ENCODE data around the gene CNTFR. TPM values are rescaled to one million over a fixed set of nuclear protein-coding genes. Genes with fewer than 3 reads are reported as not detected.

CNTFR gene
- total and polyA plus RNA-seq, 2 of the 8 experiments (the other 6 are each of a cell fraction or from before 2014, with no cell fraction given): 1.2 to 4.2 TPM

Other genes starting within 250 kb of the CNTFR start
- gene MYORG, start 212.8 kb downstream of the CNTFR start, total RNA-seq (2021; fragmentation: NEBNext Ultra II Directional; extraction: Animal tissue kit (Norgen Biotek cat#: 25700)): 5.0 and 5.9 TPM in 2 replicates
- gene MYORG, start 212.8 kb downstream of the CNTFR start, polyA plus RNA-seq (2011; rRNA removed): 1.2 and 1.4 TPM in 2 replicates
- 10.4 and 10.6 TPM in 2 replicates for gene FAM219A, start 131.2 kb downstream of the CNTFR start, total RNA-seq (2021; fragmentation: NEBNext Ultra II Directional; extraction: Animal tissue kit (Norgen Biotek cat#: 25700))
- 7.7 and 8.8 TPM in 2 replicates for gene FAM219A, start 131.2 kb downstream of the CNTFR start, polyA plus RNA-seq (2011; rRNA removed)
- gene DNAI1, start 130.9 kb downstream of the CNTFR start, total RNA-seq (2021; fragmentation: NEBNext Ultra II Directional; extraction: Animal tissue kit (Norgen Biotek cat#: 25700)): 0.37 and 1.1 TPM in 2 replicates
- gene DNAI1, start 130.9 kb downstream of the CNTFR start, polyA plus RNA-seq (2011; rRNA removed): 0.35 and 0.54 TPM in 2 replicates
- 12.2 and 14.1 TPM in 2 replicates for gene ENHO, start 66.7 kb downstream of the CNTFR start, total RNA-seq (2021; fragmentation: NEBNext Ultra II Directional; extraction: Animal tissue kit (Norgen Biotek cat#: 25700))
- 49.4 and 60.4 TPM in 2 replicates for gene ENHO, start 66.7 kb downstream of the CNTFR start, polyA plus RNA-seq (2011; rRNA removed)
- gene RPP25L, start 22.4 kb upstream of the CNTFR start, total RNA-seq (2021; fragmentation: NEBNext Ultra II Directional; extraction: Animal tissue kit (Norgen Biotek cat#: 25700)): 21.6 and 25.6 TPM in 2 replicates
- 75.0 and 82.3 TPM in 2 replicates for gene RPP25L, start 22.4 kb upstream of the CNTFR start, polyA plus RNA-seq (2011; rRNA removed)
- gene DCTN3, start 30.8 kb upstream of the CNTFR start, total RNA-seq (2021; fragmentation: NEBNext Ultra II Directional; extraction: Animal tissue kit (Norgen Biotek cat#: 25700)): 23.4 and 25.6 TPM in 2 replicates
- gene DCTN3, start 30.8 kb upstream of the CNTFR start, polyA plus RNA-seq (2011; rRNA removed): 37.8 and 39.2 TPM in 2 replicates
- not detected in 2 replicates for gene ARID3C, start 39.3 kb upstream of the CNTFR start, total RNA-seq (2021; fragmentation: NEBNext Ultra II Directional; extraction: Animal tissue kit (Norgen Biotek cat#: 25700))
- gene ARID3C, start 39.3 kb upstream of the CNTFR start, polyA plus RNA-seq (2011; rRNA removed): 0.08 and 0.25 TPM in 2 replicates
- gene SIGMAR1, start 48.1 kb upstream of the CNTFR start, total RNA-seq (2021; fragmentation: NEBNext Ultra II Directional; extraction: Animal tissue kit (Norgen Biotek cat#: 25700)): 84.2 and 86.8 TPM in 2 replicates
- gene SIGMAR1, start 48.1 kb upstream of the CNTFR start, polyA plus RNA-seq (2011; rRNA removed): 134 and 169 TPM in 2 replicates
- 21.1 and 21.9 TPM in 2 replicates for gene GALT, start 57.0 kb upstream of the CNTFR start, total RNA-seq (2021; fragmentation: NEBNext Ultra II Directional; extraction: Animal tissue kit (Norgen Biotek cat#: 25700))
- gene GALT, start 57.0 kb upstream of the CNTFR start, polyA plus RNA-seq (2011; rRNA removed): 50.4 and 50.6 TPM in 2 replicates
- gene IL11RA, start 62.5 kb upstream of the CNTFR start, total RNA-seq (2021; fragmentation: NEBNext Ultra II Directional; extraction: Animal tissue kit (Norgen Biotek cat#: 25700)): 5.1 and 5.5 TPM in 2 replicates
- gene IL11RA, start 62.5 kb upstream of the CNTFR start, polyA plus RNA-seq (2011; rRNA removed): 9.1 and 10.5 TPM in 2 replicates
- not detected in 2 replicates for gene CCL27, start 72.9 kb upstream of the CNTFR start, total RNA-seq (2021; fragmentation: NEBNext Ultra II Directional; extraction: Animal tissue kit (Norgen Biotek cat#: 25700))
- gene CCL27, start 72.9 kb upstream of the CNTFR start, polyA plus RNA-seq (2011; rRNA removed): 0.28 and 0.42 TPM in 2 replicates
- gene CCL19, start 101.6 kb upstream of the CNTFR start, total RNA-seq (2021; fragmentation: NEBNext Ultra II Directional; extraction: Animal tissue kit (Norgen Biotek cat#: 25700)): not detected in 2 replicates
- gene CCL19, start 101.6 kb upstream of the CNTFR start, polyA plus RNA-seq (2011; rRNA removed): not detected in 2 replicates
- not detected in 2 replicates for gene CCL21, start 120.4 kb upstream of the CNTFR start, total RNA-seq (2021; fragmentation: NEBNext Ultra II Directional; extraction: Animal tissue kit (Norgen Biotek cat#: 25700))
- gene CCL21, start 120.4 kb upstream of the CNTFR start, polyA plus RNA-seq (2011; rRNA removed): not detected in 2 replicates

Measured in H1 (cell line).